WTC11 (cell line): ENCODE measurements around the gene TYSND1. TPM values are rescaled to one million over a fixed set of nuclear protein-coding genes. Genes with fewer than 3 reads are reported as not detected.

Experiments used
- ATAC-seq: fragments of 200-7000 bp; cut with Tn5 transposase; 2 replicates; pipeline ENCODE4 v1.10.0; 2021; ENCODE audit warnings: mild to moderate bottlenecking, moderate library complexity
- CTCF ChIA-PET: fragments of 300-600 bp; sonication (Branson Sonifier 250); formaldehyde crosslinking; loops from one replicate; lab custom pipeline; 2021; ENCODE audit warnings: antibody characterized with exemption; lab: Charles Lee
- POLR2A ChIA-PET: fragments of 350-600 bp; sonication (Branson Sonifier 250); formaldehyde crosslinking; loops from one replicate; lab custom pipeline; 2021; ENCODE audit warnings: antibody characterized with exemption; lab: Charles Lee
- DNase-seq: peaks from one replicate; pipeline ENCODE4 v3.0.0; 2021; ENCODE audit warnings: low spot score
- H3K27ac Mint-ChIP-seq: 2 replicates; pipeline ENCODE4 v1.8.0; 2021; ENCODE audit warnings: mixed read lengths
- H3K27me3 Mint-ChIP-seq: 2 replicates; pipeline ENCODE4 v1.8.0; 2021; ENCODE audit warnings: low read depth, mild to moderate bottlenecking, moderate library complexity, mixed read lengths
- H3K36me3 Mint-ChIP-seq: 2 replicates; pipeline ENCODE4 v1.8.0; 2021; ENCODE audit warnings: mixed read lengths
- H3K4me1 Mint-ChIP-seq: 2 replicates; pipeline ENCODE4 v1.8.0; 2022; ENCODE audit warnings: mixed read lengths
- H3K4me3 Mint-ChIP-seq: 2 replicates; pipeline ENCODE4 v1.8.0; 2021; ENCODE audit warnings: mild to moderate bottlenecking, moderate library complexity, mixed read lengths
- H3K9me3 Mint-ChIP-seq: 2 replicates; pipeline ENCODE4 v1.8.0; 2021; ENCODE audit warnings: mixed read lengths
- ATF2 ChIP-seq: sonication (generic); formaldehyde crosslinking; IDR thresholded peaks from 2 replicates; pipeline ENCODE4 v1.8.1; 2022; ENCODE audit warnings: low read depth, missing genetic modification reagents, borderline replicate concordance
- CREB1 ChIP-seq: sonication (generic); formaldehyde crosslinking; IDR thresholded peaks from 2 replicates; pipeline ENCODE4 v1.8.0; 2023; ENCODE audit warnings: mild to moderate bottlenecking, missing genetic modification reagents
- EMX1 ChIP-seq: fragments of 250-450 bp; sonication (Bioruptor Pico); IDR thresholded peaks from 2 replicates; pipeline ENCODE4 v1.8.0; 2021; ENCODE audit warnings: mild to moderate bottlenecking
- FOXJ3 ChIP-seq: sonication (generic); formaldehyde crosslinking; IDR thresholded peaks from 2 replicates; pipeline ENCODE4 v1.9.0; 2021; ENCODE audit warnings: missing genetic modification reagents, mild to moderate bottlenecking, borderline replicate concordance
- MXD4 ChIP-seq: fragments of 250-450 bp; sonication (Bioruptor Pico); IDR thresholded peaks from 2 replicates; pipeline ENCODE4 v1.8.0; 2021; ENCODE audit warnings: mild to moderate bottlenecking, moderate library complexity, borderline replicate concordance
- MYBL2 ChIP-seq: sonication (generic); formaldehyde crosslinking; IDR thresholded peaks from 2 replicates; pipeline ENCODE4 v1.8.1; 2023; ENCODE audit warnings: mild to moderate bottlenecking, moderate library complexity, missing genetic modification reagents
- NFATC4 ChIP-seq: fragments of 250-450 bp; sonication (Bioruptor Pico); IDR thresholded peaks from 2 replicates; pipeline ENCODE4 v1.9.0; 2021; ENCODE audit warnings: mild to moderate bottlenecking
- STAT6 ChIP-seq: sonication (generic); formaldehyde crosslinking; conservative IDR thresholded peaks from 2 replicates; pipeline ENCODE4 v1.8.1; 2023; ENCODE audit warnings: mild to moderate bottlenecking, low read depth, missing genetic modification reagents, moderate library complexity
- TP53 ChIP-seq: sonication (generic); formaldehyde crosslinking; IDR thresholded peaks from 2 replicates; pipeline ENCODE4 v1.8.1; 2023; ENCODE audit warnings: mild to moderate bottlenecking, missing genetic modification reagents
- ZNF219 ChIP-seq: sonication (generic); formaldehyde crosslinking; IDR thresholded peaks from 2 replicates; pipeline ENCODE4 v1.8.0; 2023; ENCODE audit warnings: missing genetic modification reagents, mild to moderate bottlenecking, borderline replicate concordance
- ZNF263 ChIP-seq: sonication (generic); formaldehyde crosslinking; IDR thresholded peaks from 2 replicates; pipeline ENCODE4 v1.8.1; 2022; ENCODE audit warnings: low read depth, mild to moderate bottlenecking, moderate library complexity, missing genetic modification reagents
- total RNA-seq: library from RNA; stranded (reverse); gene quantifications from 3 replicates; pipeline ENCODE4 v1.2.3, GENCODE V29; 2021
- TF ChIP-seq, protein P1 (sequence below): fragments of 250-450 bp; sonication (Bioruptor Pico); IDR thresholded peaks from 2 replicates; pipeline ENCODE4 v1.9.0; 2021; ENCODE audit warnings: mild to moderate bottlenecking
- TF ChIP-seq, protein P2 (sequence below): sonication (generic); formaldehyde crosslinking; IDR thresholded peaks from 2 replicates; pipeline ENCODE4 v1.8.1; 2022; ENCODE audit warnings: missing genetic modification reagents, borderline replicate concordance
- TF ChIP-seq, protein P3 (sequence below): sonication (generic); formaldehyde crosslinking; IDR thresholded peaks from 2 replicates; pipeline ENCODE4 v1.8.0; 2022; ENCODE audit warnings: mild to moderate bottlenecking, missing genetic modification reagents
- TF ChIP-seq, protein P4 (sequence below): sonication (generic); formaldehyde crosslinking; IDR thresholded peaks from 2 replicates; pipeline ENCODE4 v1.8.1; 2023; ENCODE audit warnings: mild to moderate bottlenecking, moderate library complexity, missing genetic modification reagents

TYSND1 gene
- total RNA-seq, 1 experiment from 2014 or later, result 18.9 TPM

GRCh38 chr10:70176441-70176840 is 29.9 kb upstream of the TYSND1 start (continued):
- TF ChIP-seq TP53 (CRISPR knock-in tag), result no peak

DNA sequence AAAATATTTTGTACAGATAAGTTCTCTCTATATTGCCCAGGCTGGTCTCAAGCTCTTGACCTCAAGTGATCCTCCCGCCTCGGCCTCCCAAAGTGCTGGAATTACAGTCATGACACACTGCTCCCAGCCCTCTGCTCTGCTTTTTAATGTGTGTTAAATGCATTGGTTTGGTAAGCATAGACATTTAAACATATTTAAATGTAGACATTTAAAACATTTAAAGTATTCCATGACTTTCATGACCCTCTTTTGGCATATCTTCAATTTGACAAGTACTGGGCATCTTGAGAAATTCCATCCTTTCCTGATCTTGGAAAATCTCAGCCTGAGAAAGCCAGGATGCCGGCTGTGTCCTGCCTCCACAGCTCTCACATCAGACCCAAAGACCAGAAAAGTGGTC is 29.0 kb upstream of the TYSND1 start:
- H3K36me3 Mint-ChIP-seq, result peaks cover 2% of the 10 kb centered on the region; the same call in 1 of the 2 replicates
- no peak for DNase-seq
- H3K9me3 Mint-ChIP-seq, result peaks cover 14% of the 10 kb centered on the region
- no peak for ATAC-seq
- peaks cover 6% of the 10 kb centered on the region for H3K27me3 Mint-ChIP-seq
- ChIA-PET CTCF (interaction anchor here (0.9 to 2.3 kb wide), 3 partner anchors 30 to 90 kb away, joined by 4 to 10 read pairs (median 5); partner anchors contain the start of gene TYSND1), POLR2A (no interaction called here)
- peaks cover 6% of the 10 kb centered on the region for H3K4me1 Mint-ChIP-seq
- H3K4me3 Mint-ChIP-seq, result no peak overlapping the region
- H3K27ac Mint-ChIP-seq, result no peak overlapping the region
- no peak for TF ChIP-seq FOXJ3 (CRISPR knock-in tag)
- no peak for TF ChIP-seq MYBL2 (CRISPR knock-in tag)
- TF ChIP-seq, protein P1, sequence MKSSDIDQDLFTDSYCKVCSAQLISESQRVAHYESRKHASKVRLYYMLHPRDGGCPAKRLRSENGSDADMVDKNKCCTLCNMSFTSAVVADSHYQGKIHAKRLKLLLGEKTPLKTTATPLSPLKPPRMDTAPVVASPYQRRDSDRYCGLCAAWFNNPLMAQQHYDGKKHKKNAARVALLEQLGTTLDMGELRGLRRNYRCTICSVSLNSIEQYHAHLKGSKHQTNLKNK (CRISPR knock-in tag), result no peak
- no peak for TF ChIP-seq EMX1 (CRISPR knock-in tag)
- TF ChIP-seq, protein P2, sequence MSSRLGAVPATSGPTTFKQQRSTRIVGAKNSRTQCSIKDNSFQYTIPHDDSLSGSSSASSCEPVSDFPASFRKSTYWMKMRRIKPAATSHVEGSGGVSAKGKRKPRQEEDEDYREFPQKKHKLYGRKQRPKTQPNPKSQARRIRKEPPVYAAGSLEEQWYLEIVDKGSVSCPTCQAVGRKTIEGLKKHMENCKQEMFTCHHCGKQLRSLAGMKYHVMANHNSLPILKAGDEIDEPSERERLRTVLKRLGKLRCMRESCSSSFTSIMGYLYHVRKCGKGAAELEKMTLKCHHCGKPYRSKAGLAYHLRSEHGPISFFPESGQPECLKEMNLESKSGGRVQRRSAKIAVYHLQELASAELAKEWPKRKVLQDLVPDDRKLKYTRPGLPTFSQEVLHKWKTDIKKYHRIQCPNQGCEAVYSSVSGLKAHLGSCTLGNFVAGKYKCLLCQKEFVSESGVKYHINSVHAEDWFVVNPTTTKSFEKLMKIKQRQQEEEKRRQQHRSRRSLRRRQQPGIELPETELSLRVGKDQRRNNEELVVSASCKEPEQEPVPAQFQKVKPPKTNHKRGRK (CRISPR knock-in tag), result no peak
- no peak for TF ChIP-seq ZNF219 (CRISPR knock-in tag)
- TF ChIP-seq, protein P3, sequence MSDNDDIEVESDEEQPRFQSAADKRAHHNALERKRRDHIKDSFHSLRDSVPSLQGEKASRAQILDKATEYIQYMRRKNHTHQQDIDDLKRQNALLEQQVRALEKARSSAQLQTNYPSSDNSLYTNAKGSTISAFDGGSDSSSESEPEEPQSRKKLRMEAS, result no peak
- TF ChIP-seq NFATC4, result no peak
- no peak for TF ChIP-seq STAT6 (CRISPR knock-in tag)
- no peak for TF ChIP-seq MXD4 (CRISPR knock-in tag)
- no peak for TF ChIP-seq ZNF263 (CRISPR knock-in tag)
- TF ChIP-seq, protein P4, sequence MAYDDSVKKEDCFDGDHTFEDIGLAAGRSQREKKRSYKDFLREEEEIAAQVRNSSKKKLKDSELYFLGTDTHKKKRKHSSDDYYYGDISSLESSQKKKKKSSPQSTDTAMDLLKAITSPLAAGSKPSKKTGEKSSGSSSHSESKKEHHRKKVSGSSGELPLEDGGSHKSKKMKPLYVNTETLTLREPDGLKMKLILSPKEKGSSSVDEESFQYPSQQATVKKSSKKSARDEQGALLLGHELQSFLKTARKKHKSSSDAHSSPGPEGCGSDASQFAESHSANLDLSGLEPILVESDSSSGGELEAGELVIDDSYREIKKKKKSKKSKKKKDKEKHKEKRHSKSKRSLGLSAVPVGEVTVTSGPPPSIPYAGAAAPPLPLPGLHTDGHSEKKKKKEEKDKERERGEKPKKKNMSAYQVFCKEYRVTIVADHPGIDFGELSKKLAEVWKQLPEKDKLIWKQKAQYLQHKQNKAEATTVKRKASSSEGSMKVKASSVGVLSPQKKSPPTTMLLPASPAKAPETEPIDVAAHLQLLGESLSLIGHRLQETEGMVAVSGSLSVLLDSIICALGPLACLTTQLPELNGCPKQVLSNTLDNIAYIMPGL (CRISPR knock-in tag), result no peak
- TF ChIP-seq CREB1 (CRISPR knock-in tag), result no peak
- no peak for TF ChIP-seq ATF2 (CRISPR knock-in tag)
